ENCODE results near the gene TSPYL4. TPM values are rescaled to one million over a fixed set of nuclear protein-coding genes. Genes with fewer than 3 reads are reported as not detected.

Gene TSPYL4
- total RNA-seq, 1 experiment from 2014 or later = 5.4 TPM

DNA sequence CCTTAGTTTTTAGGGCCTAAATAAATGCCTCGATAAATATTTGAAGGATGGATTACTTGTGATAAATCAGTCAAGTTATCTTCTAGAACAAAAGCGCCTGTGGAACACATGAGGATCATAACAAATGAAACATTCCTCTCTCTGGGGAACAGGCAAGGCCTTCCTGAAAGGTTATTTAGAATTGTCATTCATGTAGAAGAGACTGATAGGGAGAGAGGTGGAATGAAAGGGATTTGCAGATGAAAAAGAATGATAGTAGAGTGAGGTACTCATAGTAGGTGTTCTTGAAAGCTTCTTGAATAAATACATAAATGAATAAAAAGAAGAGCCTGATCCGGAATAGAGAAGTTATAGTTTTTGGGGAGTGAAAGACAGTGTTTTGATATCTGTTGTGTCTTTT, 30.5 kb downstream of the TSPYL4 start (continued):
- TF ChIP-seq, protein P1, sequence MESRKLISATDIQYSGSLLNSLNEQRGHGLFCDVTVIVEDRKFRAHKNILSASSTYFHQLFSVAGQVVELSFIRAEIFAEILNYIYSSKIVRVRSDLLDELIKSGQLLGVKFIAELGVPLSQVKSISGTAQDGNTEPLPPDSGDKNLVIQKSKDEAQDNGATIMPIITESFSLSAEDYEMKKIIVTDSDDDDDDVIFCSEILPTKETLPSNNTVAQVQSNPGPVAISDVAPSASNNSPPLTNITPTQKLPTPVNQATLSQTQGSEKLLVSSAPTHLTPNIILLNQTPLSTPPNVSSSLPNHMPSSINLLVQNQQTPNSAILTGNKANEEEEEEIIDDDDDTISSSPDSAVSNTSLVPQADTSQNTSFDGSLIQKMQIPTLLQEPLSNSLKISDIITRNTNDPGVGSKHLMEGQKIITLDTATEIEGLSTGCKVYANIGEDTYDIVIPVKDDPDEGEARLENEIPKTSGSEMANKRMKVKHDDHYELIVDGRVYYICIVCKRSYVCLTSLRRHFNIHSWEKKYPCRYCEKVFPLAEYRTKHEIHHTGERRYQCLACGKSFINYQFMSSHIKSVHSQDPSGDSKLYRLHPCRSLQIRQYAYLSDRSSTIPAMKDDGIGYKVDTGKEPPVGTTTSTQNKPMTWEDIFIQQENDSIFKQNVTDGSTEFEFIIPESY (IDR thresholded peaks at IDR 0.05; ENCODE audit: extremely low read depth, insufficient replicate concordance, low read length) = no peak
- TF ChIP-seq EZH2 (IDR thresholded peaks at IDR 0.05) (no peak), SIN3A (IDR thresholded peaks at IDR 0.05; ENCODE audit: low read depth) (no peak), TCF7L2 (IDR thresholded peaks at IDR 0.05; ENCODE audit: borderline replicate concordance, extremely low read depth, insufficient read depth, insufficient read length) (no peak), YY1 (IDR thresholded peaks at IDR 0.05; ENCODE audit: extremely low read depth, insufficient replicate concordance, low read depth, low read length) (no peak), CBX3 (IDR thresholded peaks at IDR 0.05; ENCODE audit: low read depth) (no peak), RAD21 (IDR thresholded peaks at IDR 0.05; ENCODE audit: low read depth) (no peak), EZH2phosphoT487 (IDR thresholded peaks at IDR 0.05; ENCODE audit: borderline replicate concordance) (no peak), JUND (IDR thresholded peaks at IDR 0.05) (no peak), FOSL1 (IDR thresholded peaks at IDR 0.05; ENCODE audit: low read depth) (no peak), EGR1 (IDR thresholded peaks at IDR 0.05; ENCODE audit: low read depth) (no peak), POLR2A (IDR thresholded peaks at IDR 0.05; ENCODE audit: borderline replicate concordance, extremely low read depth, insufficient read depth, insufficient read length) (no peak), SRF (IDR thresholded peaks at IDR 0.05; ENCODE audit: low read depth) (no peak)
- TF ChIP-seq, protein P2, sequence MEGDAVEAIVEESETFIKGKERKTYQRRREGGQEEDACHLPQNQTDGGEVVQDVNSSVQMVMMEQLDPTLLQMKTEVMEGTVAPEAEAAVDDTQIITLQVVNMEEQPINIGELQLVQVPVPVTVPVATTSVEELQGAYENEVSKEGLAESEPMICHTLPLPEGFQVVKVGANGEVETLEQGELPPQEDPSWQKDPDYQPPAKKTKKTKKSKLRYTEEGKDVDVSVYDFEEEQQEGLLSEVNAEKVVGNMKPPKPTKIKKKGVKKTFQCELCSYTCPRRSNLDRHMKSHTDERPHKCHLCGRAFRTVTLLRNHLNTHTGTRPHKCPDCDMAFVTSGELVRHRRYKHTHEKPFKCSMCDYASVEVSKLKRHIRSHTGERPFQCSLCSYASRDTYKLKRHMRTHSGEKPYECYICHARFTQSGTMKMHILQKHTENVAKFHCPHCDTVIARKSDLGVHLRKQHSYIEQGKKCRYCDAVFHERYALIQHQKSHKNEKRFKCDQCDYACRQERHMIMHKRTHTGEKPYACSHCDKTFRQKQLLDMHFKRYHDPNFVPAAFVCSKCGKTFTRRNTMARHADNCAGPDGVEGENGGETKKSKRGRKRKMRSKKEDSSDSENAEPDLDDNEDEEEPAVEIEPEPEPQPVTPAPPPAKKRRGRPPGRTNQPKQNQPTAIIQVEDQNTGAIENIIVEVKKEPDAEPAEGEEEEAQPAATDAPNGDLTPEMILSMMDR (IDR thresholded peaks at IDR 0.05 in 2 of 3, conservative IDR thresholded peaks at IDR 0.05 in 1 of 3; ENCODE audit: borderline replicate concordance in 1 of 3, insufficient read depth in 1 of 3, low read depth in 2 of 3, low read length in 2 of 3) = no peak

Measured in HCT116 (cell line).